K562 (cell line): Measurements from ENCODE around the gene IFNA16. TPM values are rescaled to one million over a fixed set of nuclear protein-coding genes. Genes with fewer than 3 reads are reported as not detected.

ENCODE experiments used
- ATAC-seq: fragments of 200-7000 bp; cut with Tn5 transposase; 3 replicates; pipeline ENCODE4 v1.9.1; 2020; ENCODE audit warnings: moderate library complexity
- BruUV-seq: library from RNA; stranded (reverse); fragments of 400-500 nt; replicated peaks from 2 replicates; lab custom pipeline; 2021; lab: Mats Ljungman, UMichigan
- CTCF ChIA-PET: fragments of 300-600 bp; formaldehyde crosslinking; extraction: SDS; loops from one replicate; lab custom pipeline; 2021; ENCODE audit warnings: low intra/inter-chr PET ratio; lab: Yijun Ruan, JAX
- POLR2A ChIA-PET: fragments of 300-600, 350-650 bp; sonication (Branson Sonifier 250); formaldehyde crosslinking; extraction: SDS; loops from one replicate; lab custom pipeline; 2021; ENCODE audit warnings: antibody characterized with exemption, inconsistent platforms; lab: Yijun Ruan, JAX
- DNase-seq, 4 experiments: peaks; one replicate each; pipeline versions ENCODE4 v3.0.0 to v3.0.0-alpha.2; 2011 to 2018; ENCODE audit warnings: low spot score in 3 of 4, mixed read lengths in 3 of 4; ENCODE audit errors: extremely low read depth in 1 of 4
- FAIRE-seq: peaks from 2 replicates; lab custom pipeline; 2011; peaks lifted over from hg19 to GRCh38; lab: Jason Lieb, UNC
- H2AFZ ChIP-seq: 2 replicates; pipeline ENCODE4 v1.6.0; 2011; ENCODE audit warnings: low read depth, low read length, control low read depth, inconsistent platforms
- H3K27ac ChIP-seq: fragments of 200-600 bp; 3 replicates; pipeline ENCODE4 v1.8.0; 2011; ENCODE audit warnings: low read depth, mild to moderate bottlenecking, control low read depth, inconsistent platforms, low read length, moderate library complexity, mixed read lengths; ENCODE audit errors: extremely low read depth
- H3K27me3 ChIP-seq, 2 experiments: fragments of 300-600 bp in 1 of 2; 2 replicates in 1 of 2; 3 replicates in 1 of 2; pipeline versions ENCODE4 v1.6.0 to v1.8.0; 2011; ENCODE audit warnings: inconsistent platforms in 2 of 2, low read length in 2 of 2, mild to moderate bottlenecking in 1 of 2, mixed read lengths in 1 of 2, moderate library complexity in 1 of 2; ENCODE audit not compliant: control insufficient read depth in 2 of 2, insufficient read depth in 2 of 2
- H3K36me3 ChIP-seq: fragments of 300-600 bp; 3 replicates; pipeline ENCODE4 v1.8.0; 2011; ENCODE audit warnings: mild to moderate bottlenecking, low read length, inconsistent platforms; ENCODE audit not compliant: control insufficient read depth, insufficient read depth
- H3K4me1 ChIP-seq, 2 experiments: fragments of 200-600 bp in 1 of 2; replicated peaks in 1 of 2; 2 replicates in 1 of 2; 3 replicates in 1 of 2; pipeline versions ENCODE4 v1.5.1 to v1.8.0; 2011; ENCODE audit warnings: inconsistent platforms in 2 of 2, low read length in 2 of 2, mild to moderate bottlenecking in 1 of 2, mixed read lengths in 1 of 2, moderate library complexity in 1 of 2; ENCODE audit not compliant: control insufficient read depth in 2 of 2, insufficient read depth in 2 of 2
- H3K4me2 ChIP-seq: 2 replicates; pipeline ENCODE4 v1.6.1; 2011; ENCODE audit warnings: low read length, control low read depth, inconsistent platforms, mixed read lengths; ENCODE audit not compliant: insufficient read depth
- H3K4me3 ChIP-seq: fragments of 200-600 bp; sonication (generic), shearing (Covaris generic); 2 replicates; pipeline ENCODE4 v1.5.1; 2016; ENCODE audit warnings: control low read depth, inconsistent platforms
- H3K79me2 ChIP-seq: fragments of 200-600 bp; 3 replicates; pipeline ENCODE4 v1.8.0; 2011; ENCODE audit warnings: low read length, inconsistent platforms; ENCODE audit not compliant: control insufficient read depth, insufficient read depth
- H3K9ac ChIP-seq, 2 experiments: 2 replicates each; pipeline versions ENCODE4 v1.6.0 to v1.6.1; 2011; ENCODE audit warnings: low read depth in 2 of 2, low read length in 2 of 2, control low read depth in 1 of 2, inconsistent platforms in 1 of 2, mild to moderate bottlenecking in 1 of 2, mixed read lengths in 1 of 2; ENCODE audit not compliant: insufficient read depth in 1 of 2
- H3K9me1 ChIP-seq: one replicate; pipeline ENCODE4 v1.6.0; 2011; ENCODE audit warnings: inconsistent platforms, mild to moderate bottlenecking, low read length, moderate library complexity; ENCODE audit not compliant: control insufficient read depth, insufficient read depth
- H3K9me3 ChIP-seq: replicated peaks from 2 replicates; pipeline ENCODE4 v1.5.1; 2011; ENCODE audit warnings: low read depth, low read length, inconsistent platforms; ENCODE audit not compliant: control insufficient read depth, insufficient read depth
- H4K20me1 ChIP-seq: replicated peaks from 2 replicates; pipeline ENCODE4 v1.6.1; 2011; ENCODE audit warnings: low read length, inconsistent platforms, mixed read lengths; ENCODE audit not compliant: control insufficient read depth, insufficient read depth
- ARHGAP35 ChIP-seq: fragments of 450-650 bp; IDR thresholded peaks from 2 replicates; pipeline ENCODE4 v1.6.1; 2018; ENCODE audit not compliant: partially characterized antibody
- MCM3 ChIP-seq: fragments of 450-650 bp; IDR thresholded peaks from 2 replicates; pipeline ENCODE4 v1.6.1; 2016
- SRF ChIP-seq, 2 experiments: fragments of 250-450, 450-650 bp in 1 of 2; sonication (Bioruptor Pico) in 1 of 2; sonication (generic) in 1 of 2; formaldehyde crosslinking; IDR thresholded peaks; 2 replicates each; pipeline versions ENCODE4 v1.5.0 to v1.5.1; 2020 to 2022; ENCODE audit warnings: mild to moderate bottlenecking in 1 of 2, missing genetic modification reagents in 1 of 2
- TRIM24 ChIP-seq, 2 experiments: fragments of 450-650 bp; IDR thresholded peaks; 2 replicates each; pipeline ENCODE4 v1.6.1; 2016
- WGBS: fragments of 100-300 bp; shearing (Covaris generic); methylation state at CpG from one replicate; pipeline ENCODE4 v1.1.6; 2016; ENCODE audit warnings: low coverage, mixed read lengths; ENCODE audit not compliant: insufficient coverage; ENCODE audit errors: missing lambda C conversion rate; 5-methylcytosine and 5-hydroxymethylcytosine counted together
- in situ Hi-C: fragments of 300-500 bp; cut with MboI; formaldehyde crosslinking; loops from 4 replicates; pipeline ENCODE4 v1.15.0; 2018; ENCODE audit warnings: inconsistent platforms, mixed read lengths
- intact Hi-C: fragments of 100-400 bp; cut with micrococcal nuclease; formaldehyde crosslinking; loops from 2 replicates; pipeline ENCODE4 v1.14.2; 2022
- polyA plus RNA-seq, 8 experiments: library from polyadenylated mRNA; depleted of rRNA in 4 of 8; stranded (reverse) in 5 of 8; unstranded in 3 of 8; fragments of >200 nt; fragmentation: Nextera tagmentation in 2 of 8; fragmentation: Illumina TruSeq in 1 of 8; extraction: Ambion mirVana in 2 of 8; extraction: Trizol in 1 of 8; gene quantifications; 2 replicates each; pipeline versions ENCODE4 v1.2.1 to v1.2.3, GENCODE V29; 2011 to 2014; ENCODE audit warnings: inconsistent platforms in 1 of 8, missing spikeins in 1 of 8
- total RNA-seq, 7 experiments: library from RNA; depleted of rRNA in 6 of 7; stranded (reverse); fragments of >200 nt in 6 of 7; fragmentation: Illumina TruSeq in 2 of 7; extraction: Trizol in 2 of 7; gene quantifications; 2 replicates each; pipeline versions ENCODE4 v1.2.1 to v1.2.3, GENCODE V29; 2011 to 2021; ENCODE audit warnings: low replicate concordance in 1 of 7
- TF ChIP-seq, protein P1 (sequence below): sonication (generic); formaldehyde crosslinking; IDR thresholded peaks from 2 replicates; pipeline ENCODE4 v1.8.1; 2022; ENCODE audit warnings: missing genetic modification reagents
- TF ChIP-seq, protein P2 (sequence below), 2 experiments: fragments of 450-650 bp; formaldehyde crosslinking in 1 of 2; IDR thresholded peaks; 2 replicates each; pipeline versions ENCODE4 v1.4.0 to v1.6.1; 2014 to 2020; ENCODE audit warnings: mild to moderate bottlenecking in 2 of 2, borderline replicate concordance in 1 of 2, low read depth in 1 of 2
- TF ChIP-seq, protein P3 (sequence below): fragments of 450-650 bp; IDR thresholded peaks from one replicate; pipeline ENCODE4 v1.6.1; 2018; ENCODE audit warnings: mild to moderate bottlenecking, moderate library complexity; ENCODE audit not compliant: partially characterized antibody

IFNA16 gene
- total and polyA plus RNA-seq, 9 of the 15 experiments (the other 6 are each of a cell fraction or from before 2014, with no cell fraction given) = not detected

DNA sequence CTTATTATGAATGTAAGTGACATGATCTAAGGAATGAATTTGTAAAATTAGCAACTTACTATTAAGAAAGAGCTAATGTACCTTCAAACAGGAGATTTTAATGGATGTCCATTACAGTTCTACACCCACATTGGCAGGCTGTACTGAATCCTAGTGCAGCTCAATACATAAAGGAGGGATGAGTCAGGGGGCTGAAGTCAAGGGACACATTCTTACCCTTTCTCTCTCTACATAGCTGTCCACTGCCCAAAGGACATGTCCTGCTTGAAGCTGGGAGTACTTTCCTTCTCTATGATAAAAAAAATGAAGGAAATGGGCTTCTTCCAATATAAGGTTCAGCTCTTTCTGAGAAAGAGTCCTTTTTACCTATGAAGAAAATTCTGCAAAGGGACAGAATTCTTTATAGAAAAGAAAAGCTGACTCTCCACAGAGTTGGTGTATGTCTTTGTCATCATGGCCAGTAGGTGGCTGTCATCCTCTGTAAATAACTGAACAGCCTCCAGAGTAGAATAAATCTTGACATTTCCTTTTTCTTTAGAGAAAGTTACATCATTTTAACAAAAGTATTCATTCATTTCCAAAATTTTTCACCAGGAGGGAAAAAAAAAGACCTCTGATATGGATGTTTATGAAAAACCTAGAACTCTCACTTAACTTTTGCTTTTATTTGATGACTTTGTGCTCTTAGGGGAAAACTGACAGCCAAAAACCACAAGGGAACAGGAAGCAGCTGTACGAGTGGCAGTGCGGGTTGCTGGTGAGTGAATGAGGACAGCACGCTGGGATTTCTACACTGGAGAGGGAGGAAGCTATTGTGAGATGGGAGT lies 35.8 kb upstream of the IFNA16 start:
- Histone ChIP-seq H3K27me3 (no peaks in the 10 kb centered on the region), H2AFZ (no peak overlapping the region), H3K36me3 (no peaks in the 10 kb centered on the region), H3K9ac (no peak overlapping the region), H3K4me3 (no peak overlapping the region), H3K9me3 (no peaks in the 10 kb centered on the region), H3K4me2 (no peak overlapping the region), H3K27ac (no peak overlapping the region), H3K9me1 (no peaks in the 10 kb centered on the region), H4K20me1 (no peaks in the 10 kb centered on the region), H3K79me2 (no peaks in the 10 kb centered on the region), H3K4me1 (no peaks in the 10 kb centered on the region)
- no peak for FAIRE-seq
- DNase-seq = no peak
- no peak for ATAC-seq
- in situ Hi-C loops (no loop called here), intact Hi-C loops (no loop called here)
- WGBS = no CpG with 5 or more reads among the region's 3 CpGs
- no TSS peak for BruUV-seq
- ChIA-PET POLR2A (no interaction called here), CTCF (no interaction called here)
- TF ChIP-seq ARHGAP35 = no peak
- no peak for TF ChIP-seq TRIM24 (IDR thresholded peaks at IDR 0.05)
- TF ChIP-seq, protein P1, sequence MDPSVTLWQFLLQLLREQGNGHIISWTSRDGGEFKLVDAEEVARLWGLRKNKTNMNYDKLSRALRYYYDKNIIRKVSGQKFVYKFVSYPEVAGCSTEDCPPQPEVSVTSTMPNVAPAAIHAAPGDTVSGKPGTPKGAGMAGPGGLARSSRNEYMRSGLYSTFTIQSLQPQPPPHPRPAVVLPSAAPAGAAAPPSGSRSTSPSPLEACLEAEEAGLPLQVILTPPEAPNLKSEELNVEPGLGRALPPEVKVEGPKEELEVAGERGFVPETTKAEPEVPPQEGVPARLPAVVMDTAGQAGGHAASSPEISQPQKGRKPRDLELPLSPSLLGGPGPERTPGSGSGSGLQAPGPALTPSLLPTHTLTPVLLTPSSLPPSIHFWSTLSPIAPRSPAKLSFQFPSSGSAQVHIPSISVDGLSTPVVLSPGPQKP (CRISPR knock-in tag) = no peak
- no peak for TF ChIP-seq SRF (CRISPR knock-in tag; IDR thresholded peaks at IDR 0.05)
- TF ChIP-seq, protein P2, sequence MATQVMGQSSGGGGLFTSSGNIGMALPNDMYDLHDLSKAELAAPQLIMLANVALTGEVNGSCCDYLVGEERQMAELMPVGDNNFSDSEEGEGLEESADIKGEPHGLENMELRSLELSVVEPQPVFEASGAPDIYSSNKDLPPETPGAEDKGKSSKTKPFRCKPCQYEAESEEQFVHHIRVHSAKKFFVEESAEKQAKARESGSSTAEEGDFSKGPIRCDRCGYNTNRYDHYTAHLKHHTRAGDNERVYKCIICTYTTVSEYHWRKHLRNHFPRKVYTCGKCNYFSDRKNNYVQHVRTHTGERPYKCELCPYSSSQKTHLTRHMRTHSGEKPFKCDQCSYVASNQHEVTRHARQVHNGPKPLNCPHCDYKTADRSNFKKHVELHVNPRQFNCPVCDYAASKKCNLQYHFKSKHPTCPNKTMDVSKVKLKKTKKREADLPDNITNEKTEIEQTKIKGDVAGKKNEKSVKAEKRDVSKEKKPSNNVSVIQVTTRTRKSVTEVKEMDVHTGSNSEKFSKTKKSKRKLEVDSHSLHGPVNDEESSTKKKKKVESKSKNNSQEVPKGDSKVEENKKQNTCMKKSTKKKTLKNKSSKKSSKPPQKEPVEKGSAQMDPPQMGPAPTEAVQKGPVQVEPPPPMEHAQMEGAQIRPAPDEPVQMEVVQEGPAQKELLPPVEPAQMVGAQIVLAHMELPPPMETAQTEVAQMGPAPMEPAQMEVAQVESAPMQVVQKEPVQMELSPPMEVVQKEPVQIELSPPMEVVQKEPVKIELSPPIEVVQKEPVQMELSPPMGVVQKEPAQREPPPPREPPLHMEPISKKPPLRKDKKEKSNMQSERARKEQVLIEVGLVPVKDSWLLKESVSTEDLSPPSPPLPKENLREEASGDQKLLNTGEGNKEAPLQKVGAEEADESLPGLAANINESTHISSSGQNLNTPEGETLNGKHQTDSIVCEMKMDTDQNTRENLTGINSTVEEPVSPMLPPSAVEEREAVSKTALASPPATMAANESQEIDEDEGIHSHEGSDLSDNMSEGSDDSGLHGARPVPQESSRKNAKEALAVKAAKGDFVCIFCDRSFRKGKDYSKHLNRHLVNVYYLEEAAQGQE (IDR thresholded peaks at IDR 0.05; ENCODE audit: borderline replicate concordance) = no peak
- TF ChIP-seq, protein P2 (CRISPR knock-in tag; IDR thresholded peaks at IDR 0.05; ENCODE audit: low read depth) = no peak
- TF ChIP-seq MCM3 = no peak
- TF ChIP-seq, protein P3, sequence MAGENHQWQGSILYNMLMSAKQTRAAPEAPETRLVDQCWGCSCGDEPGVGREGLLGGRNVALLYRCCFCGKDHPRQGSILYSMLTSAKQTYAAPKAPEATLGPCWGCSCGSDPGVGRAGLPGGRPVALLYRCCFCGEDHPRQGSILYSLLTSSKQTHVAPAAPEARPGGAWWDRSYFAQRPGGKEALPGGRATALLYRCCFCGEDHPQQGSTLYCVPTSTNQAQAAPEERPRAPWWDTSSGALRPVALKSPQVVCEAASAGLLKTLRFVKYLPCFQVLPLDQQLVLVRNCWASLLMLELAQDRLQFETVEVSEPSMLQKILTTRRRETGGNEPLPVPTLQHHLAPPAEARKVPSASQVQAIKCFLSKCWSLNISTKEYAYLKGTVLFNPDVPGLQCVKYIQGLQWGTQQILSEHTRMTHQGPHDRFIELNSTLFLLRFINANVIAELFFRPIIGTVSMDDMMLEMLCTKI = no peak
